Measurements from ENCODE around the gene TRIM37. TPM values are rescaled to one million over a fixed set of nuclear protein-coding genes. Genes with fewer than 3 reads are reported as not detected.

The TRIM37 gene
- total RNA-seq, 1 donor from 2014 or later = 24.8 TPM

DNA sequence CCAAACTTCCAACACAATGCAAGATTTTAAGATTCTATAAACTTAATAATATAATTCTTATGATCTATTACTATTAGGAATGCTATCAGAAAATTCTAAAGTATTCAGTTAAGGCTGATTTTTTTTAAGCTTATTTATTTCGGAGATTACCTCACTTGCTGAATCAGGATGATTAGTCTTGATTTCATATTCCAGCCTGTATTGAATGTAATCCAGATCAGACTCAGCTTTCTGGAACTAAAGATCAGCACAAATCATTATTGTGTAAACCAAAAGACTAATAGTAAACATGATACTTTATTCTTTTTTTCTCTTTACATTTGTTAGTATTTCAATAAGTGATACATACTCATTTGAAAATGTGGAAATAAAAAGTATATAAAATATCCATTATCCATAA, 24.5 kb upstream of the TRIM37 start:
- Mint-ChIP-seq H3K4me3 (ENCODE audit: unreplicated experiment) (no peak overlapping the region), H3K36me3 (ENCODE audit: low read depth, unreplicated experiment) (peaks cover 13% of the 10 kb centered on the region), H3K27me3 (ENCODE audit: unreplicated experiment) (peaks cover 2% of the 10 kb centered on the region), H3K27ac (ENCODE audit: unreplicated experiment) (no peak overlapping the region), H3K4me1 (ENCODE audit: unreplicated experiment) (peaks cover 3% of the 10 kb centered on the region), H3K9me3 (ENCODE audit: unreplicated experiment) (no peaks in the 10 kb centered on the region)
- TF ChIP-seq, protein P1, sequence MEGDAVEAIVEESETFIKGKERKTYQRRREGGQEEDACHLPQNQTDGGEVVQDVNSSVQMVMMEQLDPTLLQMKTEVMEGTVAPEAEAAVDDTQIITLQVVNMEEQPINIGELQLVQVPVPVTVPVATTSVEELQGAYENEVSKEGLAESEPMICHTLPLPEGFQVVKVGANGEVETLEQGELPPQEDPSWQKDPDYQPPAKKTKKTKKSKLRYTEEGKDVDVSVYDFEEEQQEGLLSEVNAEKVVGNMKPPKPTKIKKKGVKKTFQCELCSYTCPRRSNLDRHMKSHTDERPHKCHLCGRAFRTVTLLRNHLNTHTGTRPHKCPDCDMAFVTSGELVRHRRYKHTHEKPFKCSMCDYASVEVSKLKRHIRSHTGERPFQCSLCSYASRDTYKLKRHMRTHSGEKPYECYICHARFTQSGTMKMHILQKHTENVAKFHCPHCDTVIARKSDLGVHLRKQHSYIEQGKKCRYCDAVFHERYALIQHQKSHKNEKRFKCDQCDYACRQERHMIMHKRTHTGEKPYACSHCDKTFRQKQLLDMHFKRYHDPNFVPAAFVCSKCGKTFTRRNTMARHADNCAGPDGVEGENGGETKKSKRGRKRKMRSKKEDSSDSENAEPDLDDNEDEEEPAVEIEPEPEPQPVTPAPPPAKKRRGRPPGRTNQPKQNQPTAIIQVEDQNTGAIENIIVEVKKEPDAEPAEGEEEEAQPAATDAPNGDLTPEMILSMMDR (IDR thresholded peaks at IDR 0.05; ENCODE audit: unreplicated experiment) = no peak
- no peak for DNase-seq (ENCODE audit: low spot score)

GRCh38 chr17:59129814-59130213, 23.1 kb upstream of the TRIM37 start:
- peaks cover 3% of the 10 kb centered on the region for H3K4me1 Mint-ChIP-seq (ENCODE audit: unreplicated experiment)
- peaks cover 2% of the 10 kb centered on the region for H3K27me3 Mint-ChIP-seq (ENCODE audit: unreplicated experiment)
- H3K4me3 Mint-ChIP-seq (ENCODE audit: unreplicated experiment) = no peak overlapping the region
- H3K36me3 Mint-ChIP-seq (ENCODE audit: low read depth, unreplicated experiment) = peaks cover 13% of the 10 kb centered on the region
- H3K9me3 Mint-ChIP-seq (ENCODE audit: unreplicated experiment) = no peaks in the 10 kb centered on the region
- DNase-seq (ENCODE audit: low spot score) = no peak
- H3K27ac Mint-ChIP-seq (ENCODE audit: unreplicated experiment) = no peak overlapping the region
- TF ChIP-seq, protein P1 (IDR thresholded peaks at IDR 0.05; ENCODE audit: unreplicated experiment) = no peak

DNA sequence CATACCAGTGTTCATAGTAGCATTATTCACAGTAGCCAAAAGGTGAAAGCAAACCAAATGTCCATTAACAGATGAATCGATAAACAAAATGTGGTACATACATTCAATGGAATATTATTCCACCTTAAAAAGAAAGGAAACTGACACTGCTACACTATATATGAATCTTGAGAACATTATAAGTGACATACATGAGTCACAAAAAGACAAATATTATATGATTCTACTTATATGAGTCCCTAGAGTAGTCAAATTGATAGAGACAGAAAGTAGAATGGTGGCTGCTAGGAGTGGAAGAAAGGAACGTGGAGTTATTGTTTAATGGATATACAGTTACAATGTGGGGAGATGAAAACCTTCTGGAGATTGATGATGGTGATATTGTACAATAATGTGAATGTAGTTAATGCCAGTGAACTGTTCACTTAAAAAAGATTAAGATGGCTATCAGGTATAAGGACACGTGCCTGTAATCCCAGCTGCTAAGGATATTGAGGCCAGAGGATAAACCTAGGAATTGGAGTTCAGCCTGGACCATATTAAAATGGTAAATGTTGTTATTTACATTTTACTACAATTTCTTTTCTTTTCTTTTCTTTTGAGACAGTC, 20.2 kb upstream of the TRIM37 start:
- Mint-ChIP-seq H3K4me3 (ENCODE audit: unreplicated experiment) (no peak overlapping the region), H3K36me3 (ENCODE audit: low read depth, unreplicated experiment) (peaks cover 16% of the 10 kb centered on the region), H3K4me1 (ENCODE audit: unreplicated experiment) (peaks cover 3% of the 10 kb centered on the region), H3K27me3 (ENCODE audit: unreplicated experiment) (peaks cover 3% of the 10 kb centered on the region), H3K9me3 (ENCODE audit: unreplicated experiment) (no peaks in the 10 kb centered on the region), H3K27ac (ENCODE audit: unreplicated experiment) (no peak overlapping the region)
- DNase-seq (ENCODE audit: low spot score) = no peak
- TF ChIP-seq, protein P1 (IDR thresholded peaks at IDR 0.05; ENCODE audit: unreplicated experiment) = no peak

DNA sequence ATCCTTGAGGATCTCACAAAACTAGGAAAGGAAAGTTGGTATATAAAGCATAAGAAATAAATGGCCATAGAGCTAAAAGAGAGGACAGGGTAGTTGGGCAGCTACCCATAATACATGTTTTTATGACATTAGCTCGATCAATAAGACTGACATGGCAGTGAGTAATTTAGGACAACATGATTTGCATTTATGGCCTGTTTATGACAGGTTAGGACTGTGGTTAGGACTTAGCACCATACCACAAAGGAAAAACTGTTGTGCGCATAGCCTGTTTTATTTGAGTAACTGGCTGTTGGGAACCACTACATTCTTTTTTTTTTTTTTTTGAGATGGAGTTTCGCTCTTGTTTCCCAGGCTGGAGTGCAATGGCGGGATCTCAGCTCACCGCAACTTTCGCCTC, 18.0 kb upstream of the TRIM37 start:
- Mint-ChIP-seq H3K9me3 (ENCODE audit: unreplicated experiment) (no peaks in the 10 kb centered on the region), H3K4me1 (ENCODE audit: unreplicated experiment) (peaks cover 3% of the 10 kb centered on the region), H3K27ac (ENCODE audit: unreplicated experiment) (no peak overlapping the region), H3K27me3 (ENCODE audit: unreplicated experiment) (peaks cover 4% of the 10 kb centered on the region), H3K4me3 (ENCODE audit: unreplicated experiment) (no peak overlapping the region), H3K36me3 (ENCODE audit: low read depth, unreplicated experiment) (peaks cover 16% of the 10 kb centered on the region)
- no peak for DNase-seq (ENCODE audit: low spot score)
- TF ChIP-seq, protein P1 (IDR thresholded peaks at IDR 0.05; ENCODE audit: unreplicated experiment) = no peak

DNA sequence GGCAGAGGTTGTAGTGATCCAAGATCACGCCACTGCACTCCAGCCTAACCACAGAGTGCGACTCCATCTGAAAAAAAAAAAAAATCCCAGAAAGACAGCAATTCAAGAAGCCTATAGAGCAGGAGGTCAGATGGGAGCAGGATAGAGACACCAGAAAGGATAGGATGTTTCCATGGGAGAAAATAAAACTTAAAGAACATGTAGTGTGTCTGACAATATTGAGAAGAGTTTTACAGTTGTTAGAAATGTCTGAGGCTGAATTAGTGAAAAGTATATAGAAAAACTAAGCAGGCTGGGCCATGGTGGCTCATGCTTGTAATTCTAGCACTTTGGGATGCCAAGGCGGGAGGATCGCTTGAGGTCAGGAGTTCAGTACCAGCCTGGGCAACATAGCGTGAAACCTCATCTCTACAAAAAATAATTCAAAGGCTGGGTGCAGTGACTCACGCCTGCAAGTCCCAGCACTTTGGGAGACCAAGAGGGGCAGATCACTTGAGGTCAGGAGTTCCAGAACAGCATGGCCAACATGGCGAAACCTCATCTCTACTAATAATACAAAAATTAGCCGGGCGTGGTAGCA, 15.3 kb upstream of the TRIM37 start:
- DNase-seq (ENCODE audit: low spot score) = no peak
- Mint-ChIP-seq H3K27me3 (ENCODE audit: unreplicated experiment) (peaks cover 3% of the 10 kb centered on the region), H3K27ac (ENCODE audit: unreplicated experiment) (no peak overlapping the region), H3K4me3 (ENCODE audit: unreplicated experiment) (no peak overlapping the region), H3K36me3 (ENCODE audit: low read depth, unreplicated experiment) (peaks cover 6% of the 10 kb centered on the region), H3K9me3 (ENCODE audit: unreplicated experiment) (no peaks in the 10 kb centered on the region), H3K4me1 (ENCODE audit: unreplicated experiment) (no peaks in the 10 kb centered on the region)
- TF ChIP-seq, protein P1 (IDR thresholded peaks at IDR 0.05; ENCODE audit: unreplicated experiment) = no peak
